Kidney (tissue), 14 donors: ENCODE measurements around the gene FHOD3. TPM values are rescaled to one million over a fixed set of nuclear protein-coding genes. Genes with fewer than 3 reads are reported as not detected.

Experiments used
- DNase-seq, 5 donors: peaks; one replicate each; pipeline ENCODE4 v3.0.0-alpha.2; 2013 to 2020
- FAIRE-seq: peaks from 2 replicates; lab custom pipeline; 2012; peaks lifted over from hg19 to GRCh38; lab: Jason Lieb, UNC
- H3K27ac ChIP-seq, 2 donors: one replicate each; pipeline ENCODE4 v1.7.0; 2013; ENCODE audit warnings: low read depth in 2 of 2, low read length in 2 of 2, inconsistent platforms in 1 of 2
- H3K27me3 ChIP-seq: one replicate; pipeline ENCODE4 v1.7.1; 2013; ENCODE audit warnings: low read length, inconsistent platforms; ENCODE audit not compliant: control insufficient read depth, insufficient read depth
- H3K36me3 ChIP-seq, 3 donors: one replicate each; pipeline versions ENCODE4 v1.7.0 to v1.7.1; 2013; ENCODE audit warnings: low read length in 3 of 3, control low read depth in 1 of 3, inconsistent platforms in 1 of 3; ENCODE audit not compliant: insufficient read depth in 3 of 3, control insufficient read depth in 2 of 3
- H3K4me1 ChIP-seq, 3 donors: one replicate each; pipeline versions ENCODE4 v1.7.0 to v1.7.1; 2013; ENCODE audit warnings: low read length in 3 of 3, inconsistent platforms in 1 of 3, low read depth in 1 of 3; ENCODE audit not compliant: control insufficient read depth in 2 of 3, insufficient read depth in 2 of 3
- H3K4me3 ChIP-seq, 3 donors: one replicate each; pipeline versions ENCODE4 v1.7.0 to v1.8.1; 2013; ENCODE audit warnings: low read length in 3 of 3, control low read depth in 1 of 3, inconsistent platforms in 1 of 3
- H3K9ac ChIP-seq, 3 donors: one replicate each; pipeline versions ENCODE4 v1.7.0 to v1.7.1; 2013; ENCODE audit warnings: low read length in 3 of 3, control low read depth in 1 of 3, inconsistent platforms in 1 of 3
- H3K9me3 ChIP-seq, 3 donors: one replicate each; pipeline versions ENCODE4 v1.7.0 to v1.7.1; 2013; ENCODE audit warnings: low read length in 3 of 3, control low read depth in 1 of 3, inconsistent platforms in 1 of 3; ENCODE audit not compliant: control insufficient read depth in 2 of 3, insufficient read depth in 1 of 3
- intact Hi-C: fragments of 100-400 bp; cut with DNase I; formaldehyde crosslinking; loops from one replicate; pipeline ENCODE4 v1.11.1; 2022
- polyA plus RNA-seq: library from polyadenylated mRNA; stranded (reverse); fragments of 350-450 nt; fragmentation: Illumina TruSeq; extraction: RNeasy Lipid Tissue Mini Kit (QIAGEN cat#74804); gene quantifications from one replicate; pipeline ENCODE4 v1.2.3, GENCODE V29; 2014; ENCODE audit warnings: low read depth, low replicate concordance; ENCODE audit not compliant: insufficient read depth
- total RNA-seq: library from RNA; stranded (reverse); fragmentation: NEBNext Ultra II Directional; extraction: Animal tissue kit (Norgen Biotek cat#: 25700); gene quantifications from one replicate; pipeline ENCODE4 v1.2.1, GENCODE V29; 2021
- TF ChIP-seq, protein P1 (sequence below): IDR thresholded peaks from 3 replicates; pipeline ENCODE4 v1.5.1; 2012; ENCODE audit warnings: mild to moderate bottlenecking, moderate library complexity, borderline replicate concordance; ENCODE audit not compliant: insufficient read depth; ENCODE audit errors: extremely low read depth
- donor health status: control.
- donor health status: control.
- donor health status: control.
- donor health status: control.
- donor health status: control.
- donor health status: DM: yes; HTN: yes; CAD: no.
- donor health status: Normal renal cell carcinoma (clear cell type).

FHOD3 gene
- total and polyA plus RNA-seq, 2 donors from 2014 or later = 21.5 to 28.0 TPM

GRCh38 chr18:36398419-36398818 lies 100.9 kb downstream of the FHOD3 start:
- TF ChIP-seq, protein P1, sequence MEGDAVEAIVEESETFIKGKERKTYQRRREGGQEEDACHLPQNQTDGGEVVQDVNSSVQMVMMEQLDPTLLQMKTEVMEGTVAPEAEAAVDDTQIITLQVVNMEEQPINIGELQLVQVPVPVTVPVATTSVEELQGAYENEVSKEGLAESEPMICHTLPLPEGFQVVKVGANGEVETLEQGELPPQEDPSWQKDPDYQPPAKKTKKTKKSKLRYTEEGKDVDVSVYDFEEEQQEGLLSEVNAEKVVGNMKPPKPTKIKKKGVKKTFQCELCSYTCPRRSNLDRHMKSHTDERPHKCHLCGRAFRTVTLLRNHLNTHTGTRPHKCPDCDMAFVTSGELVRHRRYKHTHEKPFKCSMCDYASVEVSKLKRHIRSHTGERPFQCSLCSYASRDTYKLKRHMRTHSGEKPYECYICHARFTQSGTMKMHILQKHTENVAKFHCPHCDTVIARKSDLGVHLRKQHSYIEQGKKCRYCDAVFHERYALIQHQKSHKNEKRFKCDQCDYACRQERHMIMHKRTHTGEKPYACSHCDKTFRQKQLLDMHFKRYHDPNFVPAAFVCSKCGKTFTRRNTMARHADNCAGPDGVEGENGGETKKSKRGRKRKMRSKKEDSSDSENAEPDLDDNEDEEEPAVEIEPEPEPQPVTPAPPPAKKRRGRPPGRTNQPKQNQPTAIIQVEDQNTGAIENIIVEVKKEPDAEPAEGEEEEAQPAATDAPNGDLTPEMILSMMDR = no peak
- no peaks in the 10 kb centered on the region for H3K27me3 ChIP-seq
- H3K9ac ChIP-seq = no peak overlapping the region
- H3K27ac ChIP-seq = no peak overlapping the region
- FAIRE-seq (no peak), DNase-seq (no peak)
- H3K9me3 ChIP-seq = no peaks in the 10 kb centered on the region
- no peaks in the 10 kb centered on the region for H3K36me3 ChIP-seq
- H3K4me3 ChIP-seq = no peak overlapping the region
- no peaks in the 10 kb centered on the region for H3K4me1 ChIP-seq
- intact Hi-C loops = no loop called here

DNA sequence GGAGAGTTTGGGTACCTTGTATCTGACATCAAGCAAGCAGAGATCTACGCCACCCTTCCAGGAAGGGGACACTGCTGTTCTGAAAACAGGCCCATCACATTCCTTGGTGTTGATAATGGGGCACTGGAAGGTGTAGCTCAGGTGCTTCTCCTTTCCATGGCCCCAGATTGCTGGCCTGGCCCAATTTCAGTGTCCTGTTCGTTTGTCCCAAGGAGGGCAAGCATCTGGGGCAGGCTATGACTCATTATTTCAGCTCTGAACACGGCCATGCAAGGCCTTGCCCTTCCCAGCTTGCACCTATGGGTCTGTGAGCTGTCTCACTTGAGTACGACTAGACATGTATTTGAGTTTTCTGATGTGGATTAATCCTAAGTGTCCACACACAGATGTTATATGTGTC lies 101.5 kb downstream of the FHOD3 start:
- no peak overlapping the region for H3K4me3 ChIP-seq
- intact Hi-C loops = no loop called here
- H3K36me3 ChIP-seq = no peaks in the 10 kb centered on the region
- H3K27me3 ChIP-seq = no peaks in the 10 kb centered on the region
- H3K27ac ChIP-seq = no peak overlapping the region
- no peaks in the 10 kb centered on the region for H3K9me3 ChIP-seq
- FAIRE-seq = no peak
- no peak overlapping the region for H3K9ac ChIP-seq
- TF ChIP-seq, protein P1 = no peak
- H3K4me1 ChIP-seq = no peaks in the 10 kb centered on the region
- no peak for DNase-seq

- intact Hi-C loops = no loop called here
- Histone ChIP-seq H3K27ac (no peak overlapping the region), H3K4me1 (no peaks in the 10 kb centered on the region), H3K9ac (no peak overlapping the region), H3K4me3 (no peak overlapping the region), H3K27me3 (no peaks in the 10 kb centered on the region), H3K9me3 (no peaks in the 10 kb centered on the region), H3K36me3 (no peaks in the 10 kb centered on the region)
- no peak for FAIRE-seq
- TF ChIP-seq, protein P1 = no peak
- DNase-seq = no peak
These were observed 103.9 kb downstream of the FHOD3 start for GRCh38 chr18:36401462-36401861.

DNA sequence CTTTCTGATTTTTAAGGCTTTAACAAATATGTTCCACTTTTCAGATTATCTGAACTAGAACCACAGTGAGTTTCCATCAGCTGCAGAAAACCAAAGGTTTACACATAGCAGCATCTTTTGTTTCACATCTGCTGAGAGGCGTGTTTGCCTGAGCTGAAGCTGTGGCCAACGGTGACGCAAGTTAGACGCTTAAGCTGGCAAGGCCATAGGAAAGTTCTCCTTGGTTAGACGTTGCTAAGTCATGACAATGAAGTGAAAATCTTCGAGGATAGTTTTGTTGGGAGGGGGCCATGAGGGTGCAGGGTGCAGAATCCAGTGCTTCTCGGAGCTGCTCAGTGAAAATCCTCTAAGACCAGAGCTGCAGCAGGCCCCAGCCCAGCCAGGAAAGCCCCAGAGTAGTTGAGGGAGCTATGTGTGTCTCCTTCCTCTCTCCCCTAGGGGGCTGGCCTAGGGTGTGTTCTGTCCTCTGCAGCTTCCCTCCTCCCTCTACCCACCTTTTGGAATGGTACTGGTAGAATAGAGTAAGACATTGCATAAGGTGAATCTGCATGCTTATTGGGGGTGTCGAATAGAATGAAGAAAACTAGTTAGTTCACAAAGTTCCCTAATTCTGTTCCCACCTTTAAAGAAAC lies 105.4 kb downstream of the FHOD3 start:
- Histone ChIP-seq H3K4me1 (no peaks in the 10 kb centered on the region), H3K9ac (no peak overlapping the region), H3K27ac (no peak overlapping the region), H3K36me3 (no peaks in the 10 kb centered on the region), H3K9me3 (no peaks in the 10 kb centered on the region), H3K4me3 (no peak overlapping the region), H3K27me3 (no peaks in the 10 kb centered on the region)
- intact Hi-C loops = no loop called here
- TF ChIP-seq, protein P1 = no peak
- no peak for FAIRE-seq
- no peak for DNase-seq
